Colonic mucosa (tissue), 4 donors: ENCODE data around the gene AGRN. TPM values are rescaled to one million over a fixed set of nuclear protein-coding genes. Genes with fewer than 3 reads are reported as not detected.
A peak's percentile ranks its signal among the peaks of the same experiment; 100 is the strongest.
"Not testable (repeated sequence)": the region's sequence is repeated elsewhere in the genome, so short reads cannot be mapped to it uniquely, and the experiment has no call there.

Experiments used
- DNase-seq: peaks from one replicate; pipeline ENCODE4 v3.0.0-alpha.2; 2020
- H3K27ac ChIP-seq: fragments of 200-600 bp; one replicate; pipeline ENCODE4 v1.8.0; 2021
- H3K27me3 ChIP-seq: fragments of 200-600 bp; one replicate; pipeline ENCODE4 v1.8.0; 2021
- H3K36me3 ChIP-seq: fragments of 200-600 bp; one replicate; pipeline ENCODE4 v1.8.0; 2021
- H3K4me1 ChIP-seq: fragments of 200-600 bp; one replicate; pipeline ENCODE4 v1.8.0; 2021; ENCODE audit warnings: mild to moderate bottlenecking
- H3K4me3 ChIP-seq: fragments of 200-600 bp; one replicate; pipeline ENCODE4 v1.8.0; 2021
- H3K9ac ChIP-seq, 2 donors: one replicate each; pipeline ENCODE4 v1.7.0; 2013; ENCODE audit warnings: control low read depth in 2 of 2, low read depth in 2 of 2, low read length in 2 of 2
- H3K9me3 ChIP-seq: fragments of 200-600 bp; one replicate; pipeline ENCODE4 v1.8.0; 2021
- intact Hi-C: fragments of 100-400 bp; cut with DNase I; formaldehyde crosslinking; loops from one replicate; pipeline ENCODE4 v1.14.1; 2022
- total RNA-seq, 2 donors: library from RNA; stranded (reverse); fragmentation: NEBNext Ultra II Directional in 1 of 2; extraction: Animal tissue kit (Norgen Biotek cat#: 25700) in 1 of 2; gene quantifications; one replicate each; pipeline ENCODE4 v1.2.1, GENCODE V29; 2021
- TF ChIP-seq, protein P1 (sequence below): fragments of 200-600 bp; IDR thresholded peaks from one replicate; pipeline ENCODE4 v1.8.0; 2022; ENCODE audit warnings: antibody characterized with exemption, mild to moderate bottlenecking
- donor health status: healthy.
- donor health status: DM: no; HTN: no; CAD: no.
- donor health status: DM: no; HTN: no; CAD: no.

The AGRN gene
- total RNA-seq, 2 donors from 2014 or later = 68.1 to 106 TPM

DNA sequence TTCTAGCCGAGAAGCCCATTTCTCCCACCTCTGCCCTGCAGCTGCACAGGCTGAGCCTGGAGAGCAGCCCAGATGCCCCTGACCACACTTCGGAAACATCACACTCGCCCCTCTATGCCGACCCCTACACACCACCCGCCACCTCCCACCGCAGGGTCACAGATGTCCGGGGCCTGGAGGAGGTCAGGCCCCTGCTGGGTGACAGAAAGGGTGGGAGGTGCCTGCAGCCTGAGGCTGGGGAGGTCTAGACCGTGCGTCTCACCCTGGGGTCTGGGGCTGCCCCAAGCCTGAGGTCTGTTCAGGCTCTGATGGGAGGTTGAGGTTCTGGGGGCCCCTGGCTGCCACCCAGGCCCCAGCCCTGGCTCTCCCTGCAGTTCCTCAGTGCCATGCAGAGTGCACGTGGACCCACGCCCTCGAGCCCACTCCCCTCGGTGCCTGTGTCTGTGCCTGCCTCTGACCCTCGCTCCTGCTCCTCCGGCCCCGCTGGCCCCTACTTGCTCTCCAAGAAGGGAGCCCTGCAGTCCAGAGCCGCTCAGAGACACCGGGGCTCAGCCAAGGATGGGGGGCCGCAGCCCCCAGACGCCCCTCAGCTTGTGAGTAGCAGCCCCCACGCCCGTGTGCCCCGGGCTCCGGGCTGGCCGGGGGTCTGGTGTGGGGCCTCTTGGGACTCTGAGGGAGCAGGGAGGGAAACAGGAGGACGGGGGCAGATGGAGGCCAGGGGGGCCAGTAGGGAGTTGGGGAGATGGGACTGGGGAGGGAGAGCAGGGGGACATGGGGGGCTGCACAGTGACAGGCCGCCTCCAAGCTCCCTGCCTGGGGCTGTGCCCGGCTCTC is 46.2 kb upstream of the AGRN start:
- no peak overlapping the region for H3K27ac ChIP-seq
- H3K9me3 ChIP-seq = no peaks in the 10 kb centered on the region
- H3K27me3 ChIP-seq = peaks cover 24% of the 10 kb centered on the region
- intact Hi-C loops = no loop called here
- H3K4me1 ChIP-seq = peaks cover 3% of the 10 kb centered on the region
- TF ChIP-seq, protein P1, sequence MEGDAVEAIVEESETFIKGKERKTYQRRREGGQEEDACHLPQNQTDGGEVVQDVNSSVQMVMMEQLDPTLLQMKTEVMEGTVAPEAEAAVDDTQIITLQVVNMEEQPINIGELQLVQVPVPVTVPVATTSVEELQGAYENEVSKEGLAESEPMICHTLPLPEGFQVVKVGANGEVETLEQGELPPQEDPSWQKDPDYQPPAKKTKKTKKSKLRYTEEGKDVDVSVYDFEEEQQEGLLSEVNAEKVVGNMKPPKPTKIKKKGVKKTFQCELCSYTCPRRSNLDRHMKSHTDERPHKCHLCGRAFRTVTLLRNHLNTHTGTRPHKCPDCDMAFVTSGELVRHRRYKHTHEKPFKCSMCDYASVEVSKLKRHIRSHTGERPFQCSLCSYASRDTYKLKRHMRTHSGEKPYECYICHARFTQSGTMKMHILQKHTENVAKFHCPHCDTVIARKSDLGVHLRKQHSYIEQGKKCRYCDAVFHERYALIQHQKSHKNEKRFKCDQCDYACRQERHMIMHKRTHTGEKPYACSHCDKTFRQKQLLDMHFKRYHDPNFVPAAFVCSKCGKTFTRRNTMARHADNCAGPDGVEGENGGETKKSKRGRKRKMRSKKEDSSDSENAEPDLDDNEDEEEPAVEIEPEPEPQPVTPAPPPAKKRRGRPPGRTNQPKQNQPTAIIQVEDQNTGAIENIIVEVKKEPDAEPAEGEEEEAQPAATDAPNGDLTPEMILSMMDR = no peak
- H3K36me3 ChIP-seq = no peaks in the 10 kb centered on the region
- no peak overlapping the region for H3K4me3 ChIP-seq
- DNase-seq = no peak
- no peak overlapping the region for H3K9ac ChIP-seq

GRCh38 chr1:974293-974640 is 45.7 kb upstream of the AGRN start:
- H3K9me3 ChIP-seq = no peaks in the 10 kb centered on the region
- H3K27ac ChIP-seq = no peak overlapping the region
- H3K36me3 ChIP-seq = no peaks in the 10 kb centered on the region
- H3K27me3 ChIP-seq = peaks cover 22% of the 10 kb centered on the region
- H3K4me1 ChIP-seq = peaks cover 3% of the 10 kb centered on the region
- no peak overlapping the region for H3K4me3 ChIP-seq
- DNase-seq = no peak
- TF ChIP-seq, protein P1 = no peak
- intact Hi-C loops = no loop called here
- H3K9ac ChIP-seq = no peak overlapping the region

DNA sequence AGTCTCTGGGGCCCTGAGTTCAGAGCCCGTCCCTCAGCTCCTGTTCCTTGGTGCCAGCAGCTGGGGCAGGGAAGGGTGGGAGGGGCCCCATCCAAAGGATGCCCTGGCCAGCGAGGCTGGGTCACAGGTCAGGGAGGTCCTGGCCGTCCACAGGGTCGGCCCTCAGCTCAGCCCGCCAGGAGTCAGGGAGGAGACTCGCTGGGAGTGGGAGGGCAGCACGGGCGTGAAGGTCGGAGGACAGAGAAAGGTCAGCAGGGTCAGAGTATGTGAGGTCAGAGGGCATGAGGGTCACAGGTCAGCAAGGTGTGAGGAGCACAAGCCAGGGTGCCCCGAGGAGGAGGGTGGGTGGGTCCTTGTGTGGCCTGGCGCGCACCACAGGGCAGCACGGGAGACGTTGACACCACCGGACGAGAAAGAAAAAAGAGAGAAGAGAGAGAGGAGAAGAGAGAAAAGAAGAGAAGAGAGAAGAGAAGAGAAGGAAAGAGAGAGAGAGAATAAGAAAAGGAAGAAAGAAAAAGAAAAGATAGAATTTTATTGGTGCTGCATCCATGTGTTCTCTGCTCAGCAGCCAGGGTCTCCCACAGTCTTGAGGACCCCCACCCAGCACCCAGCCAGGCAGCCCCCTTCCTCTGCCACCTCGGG is 45.1 kb upstream of the AGRN start:
- TF ChIP-seq, protein P1 = no peak
- H3K4me3 ChIP-seq = no peak overlapping the region
- no peak overlapping the region for H3K9ac ChIP-seq
- peaks cover 22% of the 10 kb centered on the region for H3K27me3 ChIP-seq
- intact Hi-C loops = no loop called here
- no peaks in the 10 kb centered on the region for H3K9me3 ChIP-seq
- H3K27ac ChIP-seq = no peak overlapping the region
- DNase-seq = no peak
- H3K36me3 ChIP-seq = no peaks in the 10 kb centered on the region
- H3K4me1 ChIP-seq = peaks cover 3% of the 10 kb centered on the region

DNA sequence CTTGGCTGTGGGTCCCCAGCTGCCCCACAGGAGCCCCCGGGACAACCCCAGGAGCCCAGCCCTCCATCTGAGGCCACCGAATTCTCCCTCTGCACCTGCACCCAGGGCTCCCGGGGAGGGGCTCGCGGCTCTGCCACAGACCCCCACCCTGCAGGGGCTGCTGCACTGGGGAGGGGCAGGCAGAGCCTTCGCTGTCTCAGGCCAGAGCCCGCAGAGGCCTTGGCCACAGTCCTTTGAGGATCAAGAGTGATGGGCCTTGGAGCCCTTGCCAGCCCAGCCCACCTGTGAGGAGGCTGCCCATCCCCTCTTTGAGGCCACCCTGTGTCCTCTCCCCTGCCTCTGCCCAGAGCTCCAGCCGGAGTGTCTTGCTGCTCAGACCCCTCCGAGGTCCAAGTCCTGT is 44.6 kb upstream of the AGRN start:
- no peak for DNase-seq
- H3K9me3 ChIP-seq = no peaks in the 10 kb centered on the region
- H3K36me3 ChIP-seq = no peaks in the 10 kb centered on the region
- no peak overlapping the region for H3K27ac ChIP-seq
- H3K9ac ChIP-seq = no peak overlapping the region
- TF ChIP-seq, protein P1 = no peak
- H3K27me3 ChIP-seq = peaks cover 20% of the 10 kb centered on the region
- peaks cover 3% of the 10 kb centered on the region for H3K4me1 ChIP-seq
- intact Hi-C loops = no loop called here
- H3K4me3 ChIP-seq = no peak overlapping the region

DNA sequence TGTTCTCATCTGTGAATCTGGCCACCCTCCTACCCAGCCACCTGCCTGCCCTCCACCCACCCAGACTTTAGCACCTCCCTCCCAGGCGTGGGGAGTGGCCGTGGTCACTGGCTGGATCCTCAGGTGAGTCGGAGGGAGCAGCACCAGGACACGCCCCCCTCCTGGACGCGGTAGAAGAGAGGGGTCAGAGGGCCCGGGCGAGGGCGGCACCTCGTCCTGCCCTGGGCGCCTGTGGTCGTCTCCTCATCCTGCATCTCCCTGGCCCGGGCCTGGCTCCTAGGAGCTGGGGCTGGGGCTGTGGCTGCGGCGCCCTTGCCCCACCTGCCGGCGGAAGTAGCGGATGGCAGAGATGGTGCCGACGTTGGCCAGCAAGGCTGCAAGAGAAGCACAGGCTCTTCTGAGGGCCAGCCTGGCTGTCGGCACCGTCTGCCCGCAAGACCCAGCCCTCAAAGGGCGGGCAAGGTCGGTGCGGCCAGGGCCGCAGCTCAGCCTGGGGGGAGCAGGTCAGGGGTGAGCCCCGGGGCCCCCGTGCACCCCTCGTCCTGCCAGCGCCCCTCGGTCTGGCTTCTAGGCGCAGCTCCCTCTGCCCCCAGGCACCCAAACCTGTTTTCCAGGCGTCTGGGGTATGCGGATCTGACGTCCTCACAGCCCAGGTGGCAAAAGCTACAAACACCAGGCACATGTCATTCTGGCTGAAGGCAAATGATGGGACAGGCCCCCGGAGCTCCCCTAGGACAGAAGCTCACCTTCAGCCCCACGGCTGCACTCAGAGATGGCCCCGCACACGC is 43.8 kb upstream of the AGRN start:
- H3K4me1 ChIP-seq = peaks cover 3% of the 10 kb centered on the region
- no peaks in the 10 kb centered on the region for H3K36me3 ChIP-seq
- H3K4me3 ChIP-seq = peak overlapping the region; percentile 2
- H3K27me3 ChIP-seq = peaks cover 13% of the 10 kb centered on the region
- TF ChIP-seq, protein P1 = peak; percentile 32
- H3K9me3 ChIP-seq = no peaks in the 10 kb centered on the region
- DNase-seq = peak; percentile 74
- intact Hi-C loops = no loop called here
- H3K27ac ChIP-seq = no peak overlapping the region
- no peak overlapping the region for H3K9ac ChIP-seq

GRCh38 chr1:976791-977190 is 43.1 kb upstream of the AGRN start:
- H3K4me3 ChIP-seq, DNase-seq, H3K4me1 ChIP-seq, H3K9me3 ChIP-seq, H3K36me3 ChIP-seq, H3K27me3 ChIP-seq, H3K9ac ChIP-seq, intact Hi-C loops, H3K27ac ChIP-seq: not testable (repeated sequence)
